Neuronal stem cell (in vitro differentiated cells): ENCODE data around the gene SUSD1.

Experiments used
- DNase-seq: peaks from one replicate; pipeline ENCODE4 v3.0.0-alpha.2; 2013; ENCODE audit warnings: low spot score
- H2AFZ ChIP-seq: one replicate; pipeline ENCODE4 v1.6.1; 2013; ENCODE audit warnings: mild to moderate bottlenecking, low read length, inconsistent platforms
- H2AK5ac ChIP-seq: 2 replicates; pipeline ENCODE4 v1.6.1; 2013; ENCODE audit warnings: low read depth, mild to moderate bottlenecking, inconsistent platforms, low read length, moderate library complexity, mixed read lengths
- H2BK120ac ChIP-seq: 2 replicates; pipeline ENCODE4 v1.6.1; 2013; ENCODE audit warnings: low read depth, mild to moderate bottlenecking, inconsistent platforms, low read length, moderate library complexity, mixed read lengths
- H2BK12ac ChIP-seq: one replicate; pipeline ENCODE4 v1.6.1; 2013; ENCODE audit warnings: low read length, inconsistent platforms
- H2BK15ac ChIP-seq: 2 replicates; pipeline ENCODE4 v1.6.1; 2013; ENCODE audit warnings: mild to moderate bottlenecking, low read length, inconsistent platforms, mixed read lengths
- H2BK5ac ChIP-seq: one replicate; pipeline ENCODE4 v1.6.1; 2013; ENCODE audit warnings: inconsistent platforms, mild to moderate bottlenecking, low read length, moderate library complexity
- H3K14ac ChIP-seq: one replicate; pipeline ENCODE4 v1.6.1; 2013; ENCODE audit warnings: low read length, inconsistent platforms
- H3K18ac ChIP-seq: 2 replicates; pipeline ENCODE4 v1.6.1; 2013; ENCODE audit warnings: low read length, inconsistent platforms
- H3K23ac ChIP-seq: 2 replicates; pipeline ENCODE4 v1.6.1; 2013; ENCODE audit warnings: low read depth, mild to moderate bottlenecking, mixed read lengths, low read length, inconsistent platforms; ENCODE audit not compliant: poor library complexity
- H3K27ac ChIP-seq: replicated peaks from 3 replicates; pipeline ENCODE4 v1.5.1; 2013; ENCODE audit warnings: low read length, inconsistent platforms
- H3K27me3 ChIP-seq, 3 experiments: 2 replicates each; pipeline ENCODE4 v1.6.1; 2013; ENCODE audit warnings: low read length in 3 of 3, mild to moderate bottlenecking in 2 of 3, inconsistent platforms in 1 of 3, low read depth in 1 of 3, mixed read lengths in 1 of 3, moderate library complexity in 1 of 3; ENCODE audit not compliant: control insufficient read depth in 3 of 3, insufficient read depth in 3 of 3
- H3K36me3 ChIP-seq, 2 donors: replicated peaks in 1 of 2; 2 replicates each; pipeline ENCODE4 v1.6.1; 2013; ENCODE audit warnings: low read length in 2 of 2; ENCODE audit not compliant: control insufficient read depth in 2 of 2, insufficient read depth in 2 of 2
- H3K4ac ChIP-seq: 2 replicates; pipeline ENCODE4 v1.6.1; 2013; ENCODE audit warnings: inconsistent platforms, mild to moderate bottlenecking, low read length, moderate library complexity
- H3K4me1 ChIP-seq, 2 donors: 1 replicate in 1 of 2; 2 replicates in 1 of 2; pipeline ENCODE4 v1.6.1; 2013; ENCODE audit warnings: low read length in 2 of 2, low read depth in 1 of 2; ENCODE audit not compliant: control insufficient read depth in 2 of 2, insufficient read depth in 1 of 2
- H3K4me2 ChIP-seq: one replicate; pipeline ENCODE4 v1.6.1; 2013; ENCODE audit warnings: mild to moderate bottlenecking, low read length, inconsistent platforms; ENCODE audit not compliant: insufficient read depth, poor library complexity, severe bottlenecking
- H3K4me3 ChIP-seq, 2 donors: 2 replicates each; pipeline ENCODE4 v1.5.1; 2013; ENCODE audit warnings: low read length in 2 of 2, mild to moderate bottlenecking in 2 of 2, inconsistent platforms in 1 of 2, moderate library complexity in 1 of 2
- H3K79me1 ChIP-seq: one replicate; pipeline ENCODE4 v1.6.1; 2013; ENCODE audit warnings: low read depth, mild to moderate bottlenecking, inconsistent platforms, low read length, moderate library complexity
- H3K9ac ChIP-seq: one replicate; pipeline ENCODE4 v1.6.1; 2013; ENCODE audit warnings: mild to moderate bottlenecking, low read depth, low read length, inconsistent platforms; ENCODE audit not compliant: poor library complexity
- H3K9me3 ChIP-seq, 2 donors: replicated peaks in 1 of 2; 2 replicates each; pipeline versions ENCODE3 to v1.6.1; 2013; ENCODE audit warnings: low read length in 2 of 2, mild to moderate bottlenecking in 2 of 2, inconsistent platforms in 1 of 2, low read depth in 1 of 2, mixed read lengths in 1 of 2, moderate library complexity in 1 of 2; ENCODE audit not compliant: control insufficient read depth in 2 of 2, insufficient read depth in 1 of 2
- H4K8ac ChIP-seq: one replicate; pipeline ENCODE4 v1.6.1; 2013; ENCODE audit warnings: low read depth, mild to moderate bottlenecking, inconsistent platforms, low read length, moderate library complexity
- H4K91ac ChIP-seq: one replicate; pipeline ENCODE4 v1.6.1; 2013; ENCODE audit warnings: low read length, low read depth, mild to moderate bottlenecking, inconsistent platforms; ENCODE audit not compliant: poor library complexity
- WGBS, 2 donors: extraction: QIAGEN DNeasy Blood & Tissue Kit; methylation state at CpG; one replicate each; pipeline ENCODE4 v1.1.7; 2013; ENCODE audit warnings: missing lambda C conversion rate in 2 of 2, mixed read lengths in 1 of 2; ENCODE audit not compliant: insufficient read length in 2 of 2, insufficient replicate concordance in 1 of 2; ENCODE audit errors: extremely low coverage in 2 of 2; 5-methylcytosine and 5-hydroxymethylcytosine counted together

SUSD1 gene

GRCh38 chr9:112121633-112122032 lies 53.5 kb downstream of the SUSD1 start:
- H3K14ac ChIP-seq: no peak overlapping the region

GRCh38 chr9:112120439-112120925 lies 54.6 kb downstream of the SUSD1 start:
- no peaks in the 10 kb centered on the region for H3K27me3 ChIP-seq
- H3K4me1 ChIP-seq: peaks cover 0 to 5% of the 10 kb centered on the region in 2 donors
- no peaks in the 10 kb centered on the region for H3K79me1 ChIP-seq
- no peak overlapping the region for H3K23ac ChIP-seq
- no peak overlapping the region for H3K18ac ChIP-seq
- no peak for DNase-seq
- H2AFZ ChIP-seq: no peak overlapping the region
- H2AK5ac ChIP-seq: no peak overlapping the region
- H3K4me2 ChIP-seq: no peak overlapping the region
- H2BK15ac ChIP-seq: no peak overlapping the region
- no peak overlapping the region for H3K14ac ChIP-seq
- no peak overlapping the region for H3K27ac ChIP-seq
- no peak overlapping the region for H2BK5ac ChIP-seq
- H3K36me3 ChIP-seq: no peaks in the 10 kb centered on the region
- H4K91ac ChIP-seq: no peak overlapping the region
- H3K4me3 ChIP-seq: no peak overlapping the region
- H4K8ac ChIP-seq: no peak overlapping the region
- H3K9ac ChIP-seq: no peak overlapping the region
- H3K9me3 ChIP-seq: no peaks in the 10 kb centered on the region
- H3K4ac ChIP-seq: no peak overlapping the region
- no peak overlapping the region for H2BK120ac ChIP-seq
- no CpG with 5 or more reads among the region's 2 CpGs for WGBS, 2 donors
- no peak overlapping the region for H2BK12ac ChIP-seq

More at GRCh38 chr9:112121633-112122032, 53.5 kb downstream of the SUSD1 start:
- Histone ChIP-seq H2BK12ac (no peak overlapping the region), H2BK120ac (no peak overlapping the region), H2BK15ac (no peak overlapping the region), H3K4me1 (peaks cover 0 to 7% of the 10 kb centered on the region in 2 donors), H2BK5ac (no peak overlapping the region), H3K9me3 (no peaks in the 10 kb centered on the region), H4K8ac (no peak overlapping the region), H3K18ac (no peak overlapping the region), H3K36me3 (no peaks in the 10 kb centered on the region), H3K23ac (no peak overlapping the region), H4K91ac (no peak overlapping the region), H3K79me1 (no peaks in the 10 kb centered on the region), H2AK5ac (no peak overlapping the region), H2AFZ (no peak overlapping the region), H3K27me3 (no peaks in the 10 kb centered on the region), H3K4ac (no peak overlapping the region), H3K4me3 (no peak overlapping the region), H3K27ac (no peak overlapping the region), H3K4me2 (no peak overlapping the region), H3K9ac (no peak overlapping the region)
- WGBS, 2 donors: no CpG with 5 or more reads among the region's 4 CpGs
- no peak for DNase-seq

GRCh38 chr9:112120030-112120341 lies 55.1 kb downstream of the SUSD1 start:
- Histone ChIP-seq H2BK5ac (no peak overlapping the region), H3K36me3 (no peaks in the 10 kb centered on the region), H3K79me1 (no peaks in the 10 kb centered on the region), H2BK12ac (no peak overlapping the region), H3K18ac (no peak overlapping the region), H2BK15ac (no peak overlapping the region), H2AFZ (no peak overlapping the region), H3K4me2 (no peak overlapping the region), H4K8ac (no peak overlapping the region), H3K27me3 (no peaks in the 10 kb centered on the region), H2BK120ac (no peak overlapping the region), H3K4me3 (no peak overlapping the region), H3K23ac (no peak overlapping the region), H3K9ac (no peak overlapping the region), H4K91ac (no peak overlapping the region), H2AK5ac (no peak overlapping the region), H3K4me1 (peaks cover 0 to 5% of the 10 kb centered on the region in 2 donors), H3K14ac (no peak overlapping the region), H3K27ac (no peak overlapping the region), H3K4ac (no peak overlapping the region), H3K9me3 (no peaks in the 10 kb centered on the region)
- no peak for DNase-seq
- WGBS, 2 donors: no CpG with 5 or more reads among the region's 6 CpGs

- WGBS, 2 donors: no CpG with 5 or more reads among the region's 10 CpGs
Measured at GRCh38 chr9:112119225-112120029, 55.7 kb downstream of the SUSD1 start.

More at GRCh38 chr9:112119225-112120029, 55.7 kb downstream of the SUSD1 start:
- Histone ChIP-seq H2AFZ (no peak overlapping the region), H4K8ac (no peak overlapping the region), H3K4me1 (peaks cover 0 to 5% of the 10 kb centered on the region in 2 donors), H3K4me3 (no peak overlapping the region), H3K27me3 (no peaks in the 10 kb centered on the region), H3K4me2 (no peak overlapping the region), H3K23ac (no peak overlapping the region), H3K9ac (no peak overlapping the region), H3K36me3 (no peaks in the 10 kb centered on the region), H2BK120ac (no peak overlapping the region), H2BK15ac (no peak overlapping the region), H2BK5ac (no peak overlapping the region), H3K18ac (no peak overlapping the region), H3K4ac (no peak overlapping the region), H3K9me3 (no peaks in the 10 kb centered on the region), H3K14ac (no peak overlapping the region), H2BK12ac (no peak overlapping the region), H4K91ac (no peak overlapping the region), H3K27ac (no peak overlapping the region), H2AK5ac (no peak overlapping the region), H3K79me1 (no peaks in the 10 kb centered on the region)
- DNase-seq: no peak
